Liver (tissue), 9 donors: ENCODE measurements around the gene C3orf85. TPM values are rescaled to one million over a fixed set of nuclear protein-coding genes. Genes with fewer than 3 reads are reported as not detected.

Experiments
- DNase-seq: peaks from one replicate; pipeline ENCODE4 v3.0.0-alpha.2; 2017; ENCODE audit warnings: low spot score
- H3K27ac ChIP-seq, 2 donors: one replicate each; pipeline ENCODE4 v1.7.0; 2013; ENCODE audit warnings: inconsistent platforms in 2 of 2, low read length in 2 of 2, control low read depth in 1 of 2, low read depth in 1 of 2, mild to moderate bottlenecking in 1 of 2
- H3K27me3 ChIP-seq, 4 donors: one replicate each; pipeline versions ENCODE4 v1.6.1 to v1.7.0; 2013; ENCODE audit warnings: low read length in 3 of 4, inconsistent platforms in 1 of 4, mild to moderate bottlenecking in 1 of 4, moderate library complexity in 1 of 4; ENCODE audit not compliant: control insufficient read depth in 4 of 4, insufficient read depth in 4 of 4
- H3K36me3 ChIP-seq, 4 donors: one replicate each; pipeline versions ENCODE4 v1.6.1 to v1.7.0; 2013; ENCODE audit warnings: low read length in 3 of 4, mild to moderate bottlenecking in 3 of 4, low read depth in 1 of 4, moderate library complexity in 1 of 4; ENCODE audit not compliant: control insufficient read depth in 4 of 4, insufficient read depth in 3 of 4
- H3K4me1 ChIP-seq, 4 donors: one replicate each; pipeline versions ENCODE4 v1.6.1 to v1.7.0; 2013; ENCODE audit warnings: low read length in 3 of 4, mild to moderate bottlenecking in 3 of 4, moderate library complexity in 1 of 4; ENCODE audit not compliant: control insufficient read depth in 4 of 4, insufficient read depth in 4 of 4
- H3K4me3 ChIP-seq, 3 donors: one replicate each; pipeline versions ENCODE4 v1.6.1 to v1.7.0; 2013; ENCODE audit warnings: low read length in 3 of 3, control low read depth in 1 of 3, low read depth in 1 of 3, mild to moderate bottlenecking in 1 of 3
- H3K9ac ChIP-seq, 2 donors: one replicate each; pipeline ENCODE4 v1.7.0; 2013; ENCODE audit warnings: low read length in 2 of 2, mild to moderate bottlenecking in 2 of 2, moderate library complexity in 2 of 2, control low read depth in 1 of 2, low read depth in 1 of 2
- H3K9me3 ChIP-seq, 4 donors: one replicate each; pipeline versions ENCODE4 v1.6.1 to v1.7.0; 2013; ENCODE audit warnings: low read length in 3 of 4; ENCODE audit not compliant: control insufficient read depth in 4 of 4
- CTCF ChIP-seq: fragments of 150-350 bp; IDR thresholded peaks from 2 replicates; pipeline ENCODE4 v1.5.1; 2017; ENCODE audit warnings: improper control_type of control experiment, low read depth, low read length; ENCODE audit not compliant: missing input control
- EGR1 ChIP-seq, 2 donors: IDR thresholded peaks; 2 replicates each; pipeline ENCODE4 v1.6.1; 2016 to 2018; ENCODE audit warnings: antibody characterized with exemption in 2 of 2, low read depth in 2 of 2
- FOXA1 ChIP-seq: IDR thresholded peaks from 2 replicates; pipeline ENCODE4 v1.6.1; 2016; ENCODE audit warnings: antibody characterized with exemption
- FOXA2 ChIP-seq: IDR thresholded peaks from 2 replicates; pipeline ENCODE4 v1.6.1; 2016; ENCODE audit warnings: antibody characterized with exemption
- HNF4A ChIP-seq, 2 donors: conservative IDR thresholded peaks; 2 replicates each; pipeline ENCODE4 v1.6.1; 2016; ENCODE audit warnings: antibody characterized with exemption in 2 of 2, mild to moderate bottlenecking in 2 of 2
- JUND ChIP-seq, 2 donors: IDR thresholded peaks; 2 replicates each; pipeline ENCODE4 v1.6.1; 2016; ENCODE audit warnings: antibody characterized with exemption in 2 of 2
- NR2F2 ChIP-seq: IDR thresholded peaks from 2 replicates; pipeline ENCODE4 v1.6.1; 2016; ENCODE audit warnings: antibody characterized with exemption
- RAD21 ChIP-seq, 2 donors: IDR thresholded peaks; 2 replicates each; pipeline ENCODE4 v1.6.1; 2016; ENCODE audit warnings: antibody characterized with exemption in 2 of 2, mild to moderate bottlenecking in 2 of 2
- RXRA ChIP-seq, 2 donors: IDR thresholded peaks; 2 replicates each; pipeline ENCODE4 v1.6.1; 2017 to 2018; ENCODE audit warnings: antibody characterized with exemption in 2 of 2, mild to moderate bottlenecking in 1 of 2
- TAF1 ChIP-seq: conservative IDR thresholded peaks from 2 replicates; pipeline ENCODE4 v1.6.1; 2016; ENCODE audit warnings: antibody characterized with exemption, mild to moderate bottlenecking
- YY1 ChIP-seq: IDR thresholded peaks from 2 replicates; pipeline ENCODE4 v1.6.1; 2016; ENCODE audit warnings: antibody characterized with exemption, mild to moderate bottlenecking
- WGBS: extraction: QIAGEN DNeasy Blood & Tissue Kit; methylation state at CpG from one replicate; pipeline ENCODE4 v1.1.7; 2013; 5-methylcytosine and 5-hydroxymethylcytosine counted together
- polyA plus RNA-seq, 2 donors: library from polyadenylated mRNA; stranded (reverse) in 1 of 2; unstranded in 1 of 2; fragments of 200-250 nt in 1 of 2; fragments of >200 nt in 1 of 2; fragmentation: Nextera tagmentation in 1 of 2; extraction: Ambion mirVana in 1 of 2; gene quantifications; one replicate each; pipeline versions ENCODE4 v1.2.1 to v1.2.3, GENCODE V29; 2013 to 2015
- total RNA-seq, 2 donors: library from RNA; depleted of rRNA; stranded (reverse); fragments of >200 nt; gene quantifications; one replicate each; pipeline ENCODE4 v1.2.3, GENCODE V29; 2014
- TF ChIP-seq, protein P1 (sequence below): IDR thresholded peaks from 2 replicates; pipeline ENCODE4 v1.6.1; 2016; ENCODE audit warnings: antibody characterized with exemption
- TF ChIP-seq, protein P2 (sequence below): IDR thresholded peaks from 2 replicates; pipeline ENCODE4 v1.6.1; 2016; ENCODE audit warnings: antibody characterized with exemption
- TF ChIP-seq, protein P3 (sequence below): IDR thresholded peaks from 2 replicates; pipeline ENCODE4 v1.6.1; 2016; ENCODE audit warnings: antibody characterized with exemption, mild to moderate bottlenecking
- donor health status: healthy.
- donor health status: healthy.
- donor health status: healthy.
- donor health status: healthy.
- donor health status: healthy.

C3orf85 gene
- total and polyA plus RNA-seq, 4 donors = 7.9 to 46.4 (median 8.5) TPM; not detected in 1

DNA sequence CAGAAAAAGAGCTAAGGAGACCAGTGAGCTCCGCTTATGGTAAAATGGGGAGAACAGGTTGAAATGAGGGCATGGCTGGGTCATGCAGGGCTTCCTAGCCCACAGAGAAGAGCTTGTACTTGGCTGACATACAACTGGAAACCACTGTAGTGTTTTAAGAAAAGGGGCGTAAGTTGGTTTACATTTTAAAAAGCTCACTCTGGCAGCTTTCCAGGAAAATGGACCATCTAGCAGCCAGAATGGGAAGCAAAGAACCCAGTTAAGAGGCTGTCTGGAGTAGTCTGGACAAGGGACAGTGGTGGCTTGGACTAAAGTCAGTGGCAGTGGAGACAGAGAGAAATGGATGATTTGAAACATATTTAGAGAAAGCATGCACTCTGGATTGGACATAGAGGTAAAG, 20.5 kb upstream of the C3orf85 start (continued):
- no peak for TF ChIP-seq YY1
- TF ChIP-seq TAF1 = no peak
- no peak for TF ChIP-seq JUND (IDR thresholded peaks at IDR 0.05)
- no peak for TF ChIP-seq FOXA2
- no peak for TF ChIP-seq RAD21 (IDR thresholded peaks at IDR 0.05)
- no peak for TF ChIP-seq NR2F2

- WGBS = 90% methylated on average over 38 of the region's 38 CpGs
- H3K27ac ChIP-seq = no peak within 1 kb of the TSS
- no peaks in the 10 kb centered on the region for H3K36me3 ChIP-seq
- peaks cover 0 to 4% (median 2%) of the 10 kb centered on the region in 4 donors for H3K4me1 ChIP-seq
- H3K4me3 ChIP-seq = no peak within 1 kb of the TSS
- H3K27me3 ChIP-seq = no peaks in the 10 kb centered on the region
- DNase-seq = no peak
- H3K9me3 ChIP-seq = no peaks in the 10 kb centered on the region
- no peak within 1 kb of the TSS for H3K9ac ChIP-seq
- TF ChIP-seq EGR1 (IDR thresholded peaks at IDR 0.05; ENCODE audit: low read depth in 2 of 2) = no peak
- TF ChIP-seq, protein P1, sequence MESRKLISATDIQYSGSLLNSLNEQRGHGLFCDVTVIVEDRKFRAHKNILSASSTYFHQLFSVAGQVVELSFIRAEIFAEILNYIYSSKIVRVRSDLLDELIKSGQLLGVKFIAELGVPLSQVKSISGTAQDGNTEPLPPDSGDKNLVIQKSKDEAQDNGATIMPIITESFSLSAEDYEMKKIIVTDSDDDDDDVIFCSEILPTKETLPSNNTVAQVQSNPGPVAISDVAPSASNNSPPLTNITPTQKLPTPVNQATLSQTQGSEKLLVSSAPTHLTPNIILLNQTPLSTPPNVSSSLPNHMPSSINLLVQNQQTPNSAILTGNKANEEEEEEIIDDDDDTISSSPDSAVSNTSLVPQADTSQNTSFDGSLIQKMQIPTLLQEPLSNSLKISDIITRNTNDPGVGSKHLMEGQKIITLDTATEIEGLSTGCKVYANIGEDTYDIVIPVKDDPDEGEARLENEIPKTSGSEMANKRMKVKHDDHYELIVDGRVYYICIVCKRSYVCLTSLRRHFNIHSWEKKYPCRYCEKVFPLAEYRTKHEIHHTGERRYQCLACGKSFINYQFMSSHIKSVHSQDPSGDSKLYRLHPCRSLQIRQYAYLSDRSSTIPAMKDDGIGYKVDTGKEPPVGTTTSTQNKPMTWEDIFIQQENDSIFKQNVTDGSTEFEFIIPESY = no peak
- TF ChIP-seq, protein P2, sequence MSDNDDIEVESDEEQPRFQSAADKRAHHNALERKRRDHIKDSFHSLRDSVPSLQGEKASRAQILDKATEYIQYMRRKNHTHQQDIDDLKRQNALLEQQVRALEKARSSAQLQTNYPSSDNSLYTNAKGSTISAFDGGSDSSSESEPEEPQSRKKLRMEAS = no peak
- TF ChIP-seq FOXA1 = no peak
- TF ChIP-seq NR2F2 = no peak
- no peak for TF ChIP-seq RAD21 (IDR thresholded peaks at IDR 0.05)
- no peak for TF ChIP-seq CTCF
- no peak for TF ChIP-seq FOXA2
- TF ChIP-seq, protein P3, sequence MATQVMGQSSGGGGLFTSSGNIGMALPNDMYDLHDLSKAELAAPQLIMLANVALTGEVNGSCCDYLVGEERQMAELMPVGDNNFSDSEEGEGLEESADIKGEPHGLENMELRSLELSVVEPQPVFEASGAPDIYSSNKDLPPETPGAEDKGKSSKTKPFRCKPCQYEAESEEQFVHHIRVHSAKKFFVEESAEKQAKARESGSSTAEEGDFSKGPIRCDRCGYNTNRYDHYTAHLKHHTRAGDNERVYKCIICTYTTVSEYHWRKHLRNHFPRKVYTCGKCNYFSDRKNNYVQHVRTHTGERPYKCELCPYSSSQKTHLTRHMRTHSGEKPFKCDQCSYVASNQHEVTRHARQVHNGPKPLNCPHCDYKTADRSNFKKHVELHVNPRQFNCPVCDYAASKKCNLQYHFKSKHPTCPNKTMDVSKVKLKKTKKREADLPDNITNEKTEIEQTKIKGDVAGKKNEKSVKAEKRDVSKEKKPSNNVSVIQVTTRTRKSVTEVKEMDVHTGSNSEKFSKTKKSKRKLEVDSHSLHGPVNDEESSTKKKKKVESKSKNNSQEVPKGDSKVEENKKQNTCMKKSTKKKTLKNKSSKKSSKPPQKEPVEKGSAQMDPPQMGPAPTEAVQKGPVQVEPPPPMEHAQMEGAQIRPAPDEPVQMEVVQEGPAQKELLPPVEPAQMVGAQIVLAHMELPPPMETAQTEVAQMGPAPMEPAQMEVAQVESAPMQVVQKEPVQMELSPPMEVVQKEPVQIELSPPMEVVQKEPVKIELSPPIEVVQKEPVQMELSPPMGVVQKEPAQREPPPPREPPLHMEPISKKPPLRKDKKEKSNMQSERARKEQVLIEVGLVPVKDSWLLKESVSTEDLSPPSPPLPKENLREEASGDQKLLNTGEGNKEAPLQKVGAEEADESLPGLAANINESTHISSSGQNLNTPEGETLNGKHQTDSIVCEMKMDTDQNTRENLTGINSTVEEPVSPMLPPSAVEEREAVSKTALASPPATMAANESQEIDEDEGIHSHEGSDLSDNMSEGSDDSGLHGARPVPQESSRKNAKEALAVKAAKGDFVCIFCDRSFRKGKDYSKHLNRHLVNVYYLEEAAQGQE = no peak
Measured at GRCh38 chr3:109117939-109118338, 18.6 kb upstream of the C3orf85 start, which contains the start of gene MORC1. TSS of gene MORC1 (minus strand) at chr3:109118134. CDS start at chr3:109118059, 75 bp downstream.

DNA sequence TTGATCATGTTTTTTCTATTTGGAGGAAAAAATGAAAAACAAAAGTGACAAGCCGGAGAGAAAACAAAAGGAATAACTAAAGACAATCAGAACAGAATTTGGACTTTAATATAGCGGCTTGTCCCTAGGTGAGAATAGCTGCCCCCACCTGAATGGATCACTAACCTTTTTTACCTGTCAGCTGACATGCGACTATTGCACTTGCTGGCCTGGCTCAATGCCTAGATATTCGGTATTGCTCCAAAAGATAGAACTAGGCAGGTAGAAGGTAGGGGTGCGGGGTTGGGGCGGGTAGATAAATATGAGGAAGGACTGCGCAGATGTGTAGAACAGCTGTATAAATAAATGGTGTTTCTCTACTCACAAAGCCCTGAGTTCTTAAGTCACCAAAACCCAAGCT, 17.9 kb upstream of the C3orf85 start:
- TF ChIP-seq HNF4A (conservative IDR thresholded peaks at IDR 0.05) (peak; percentile 23 to 46), JUND (IDR thresholded peaks at IDR 0.05) (no peak), FOXA2 (no peak), NR2F2 (no peak), RXRA (IDR thresholded peaks at IDR 0.05) (peak in 1 of 2 donors; percentile 12)
- TF ChIP-seq, protein P3 = no peak
- TF ChIP-seq, protein P2 = no peak
- TF ChIP-seq, protein P1 = no peak
- Histone ChIP-seq H3K4me3 (no peak overlapping the region), H3K4me1 (peaks cover 0 to 4% (median 2%) of the 10 kb centered on the region in 4 donors), H3K27ac (no peak overlapping the region), H3K9me3 (no peaks in the 10 kb centered on the region), H3K27me3 (no peaks in the 10 kb centered on the region), H3K9ac (no peak overlapping the region), H3K36me3 (no peaks in the 10 kb centered on the region)
- DNase-seq = no peak
- WGBS = 52% methylated on average over 7 of the region's 7 CpGs
